HL-60 (cell line): ENCODE measurements around the gene SUPT3H.

Source experiments
- DNase-seq, 2 experiments: peaks; one replicate each; pipeline ENCODE4 v3.0.0-alpha.2; 2010 to 2020; ENCODE audit warnings: low read depth in 1 of 2, low spot score in 1 of 2
- H3K27ac ChIP-seq: fragments of 250-450 bp; sonication (Bioruptor Pico); replicated peaks from 2 replicates; pipeline ENCODE4 v1.5.1; 2020; ENCODE audit warnings: mild to moderate bottlenecking, moderate library complexity
- H3K27me3 ChIP-seq: fragments of 250-450 bp; sonication (Bioruptor Pico); 2 replicates; pipeline ENCODE4 v1.5.1; 2021; ENCODE audit warnings: mild to moderate bottlenecking, moderate library complexity; ENCODE audit not compliant: insufficient read depth, poor library complexity, severe bottlenecking
- H3K4me3 ChIP-seq: replicated peaks from 2 replicates; pipeline ENCODE4 v1.5.1; 2011; ENCODE audit warnings: mild to moderate bottlenecking, control low read depth, low read length; ENCODE audit not compliant: insufficient read depth
- GABPA ChIP-seq: IDR thresholded peaks from 2 replicates; pipeline ENCODE4 v1.6.1; 2012; ENCODE audit warnings: low read depth
- POLR2AphosphoS5 ChIP-seq: IDR thresholded peaks from 2 replicates; pipeline ENCODE4 v1.6.1; 2012; ENCODE audit warnings: low read depth
- SPI1 ChIP-seq: IDR thresholded peaks from 2 replicates; pipeline ENCODE4 v1.6.1; 2012; ENCODE audit warnings: low read depth, mild to moderate bottlenecking, borderline replicate concordance
- TF ChIP-seq, protein P1 (sequence below): IDR thresholded peaks from one replicate; pipeline ENCODE4 v1.5.1; 2011; ENCODE audit warnings: low read length, control low read depth, inconsistent platforms; ENCODE audit not compliant: insufficient read depth
- TF ChIP-seq, protein P2 (sequence below): IDR thresholded peaks from 2 replicates; pipeline ENCODE4 v1.6.1; 2012; ENCODE audit warnings: low read depth; ENCODE audit not compliant: insufficient replicate concordance

SUPT3H gene

DNA sequence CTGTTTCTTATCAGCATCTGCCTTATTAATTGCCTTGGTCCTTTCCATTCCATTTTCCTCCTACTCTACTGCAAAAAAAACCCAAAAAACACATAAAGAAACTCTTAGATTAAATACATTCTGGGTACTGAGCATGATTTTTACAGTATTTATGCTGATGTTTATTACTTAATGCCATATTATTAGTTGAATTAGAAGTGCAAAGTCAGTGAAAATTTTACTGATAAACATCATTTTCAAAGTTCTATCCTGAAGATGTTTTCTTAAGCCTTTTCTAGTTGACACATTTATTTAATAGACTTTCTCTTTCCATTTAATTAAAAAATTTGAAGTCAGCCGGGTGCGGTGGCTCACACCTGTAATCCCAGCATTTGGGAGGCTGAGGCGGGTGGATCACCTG lies 285.6 kb downstream of the SUPT3H start:
- TF ChIP-seq GABPA (no peak), POLR2AphosphoS5 (no peak), SPI1 (no peak)
- TF ChIP-seq, protein P1, sequence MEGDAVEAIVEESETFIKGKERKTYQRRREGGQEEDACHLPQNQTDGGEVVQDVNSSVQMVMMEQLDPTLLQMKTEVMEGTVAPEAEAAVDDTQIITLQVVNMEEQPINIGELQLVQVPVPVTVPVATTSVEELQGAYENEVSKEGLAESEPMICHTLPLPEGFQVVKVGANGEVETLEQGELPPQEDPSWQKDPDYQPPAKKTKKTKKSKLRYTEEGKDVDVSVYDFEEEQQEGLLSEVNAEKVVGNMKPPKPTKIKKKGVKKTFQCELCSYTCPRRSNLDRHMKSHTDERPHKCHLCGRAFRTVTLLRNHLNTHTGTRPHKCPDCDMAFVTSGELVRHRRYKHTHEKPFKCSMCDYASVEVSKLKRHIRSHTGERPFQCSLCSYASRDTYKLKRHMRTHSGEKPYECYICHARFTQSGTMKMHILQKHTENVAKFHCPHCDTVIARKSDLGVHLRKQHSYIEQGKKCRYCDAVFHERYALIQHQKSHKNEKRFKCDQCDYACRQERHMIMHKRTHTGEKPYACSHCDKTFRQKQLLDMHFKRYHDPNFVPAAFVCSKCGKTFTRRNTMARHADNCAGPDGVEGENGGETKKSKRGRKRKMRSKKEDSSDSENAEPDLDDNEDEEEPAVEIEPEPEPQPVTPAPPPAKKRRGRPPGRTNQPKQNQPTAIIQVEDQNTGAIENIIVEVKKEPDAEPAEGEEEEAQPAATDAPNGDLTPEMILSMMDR = no peak
- TF ChIP-seq, protein P2, sequence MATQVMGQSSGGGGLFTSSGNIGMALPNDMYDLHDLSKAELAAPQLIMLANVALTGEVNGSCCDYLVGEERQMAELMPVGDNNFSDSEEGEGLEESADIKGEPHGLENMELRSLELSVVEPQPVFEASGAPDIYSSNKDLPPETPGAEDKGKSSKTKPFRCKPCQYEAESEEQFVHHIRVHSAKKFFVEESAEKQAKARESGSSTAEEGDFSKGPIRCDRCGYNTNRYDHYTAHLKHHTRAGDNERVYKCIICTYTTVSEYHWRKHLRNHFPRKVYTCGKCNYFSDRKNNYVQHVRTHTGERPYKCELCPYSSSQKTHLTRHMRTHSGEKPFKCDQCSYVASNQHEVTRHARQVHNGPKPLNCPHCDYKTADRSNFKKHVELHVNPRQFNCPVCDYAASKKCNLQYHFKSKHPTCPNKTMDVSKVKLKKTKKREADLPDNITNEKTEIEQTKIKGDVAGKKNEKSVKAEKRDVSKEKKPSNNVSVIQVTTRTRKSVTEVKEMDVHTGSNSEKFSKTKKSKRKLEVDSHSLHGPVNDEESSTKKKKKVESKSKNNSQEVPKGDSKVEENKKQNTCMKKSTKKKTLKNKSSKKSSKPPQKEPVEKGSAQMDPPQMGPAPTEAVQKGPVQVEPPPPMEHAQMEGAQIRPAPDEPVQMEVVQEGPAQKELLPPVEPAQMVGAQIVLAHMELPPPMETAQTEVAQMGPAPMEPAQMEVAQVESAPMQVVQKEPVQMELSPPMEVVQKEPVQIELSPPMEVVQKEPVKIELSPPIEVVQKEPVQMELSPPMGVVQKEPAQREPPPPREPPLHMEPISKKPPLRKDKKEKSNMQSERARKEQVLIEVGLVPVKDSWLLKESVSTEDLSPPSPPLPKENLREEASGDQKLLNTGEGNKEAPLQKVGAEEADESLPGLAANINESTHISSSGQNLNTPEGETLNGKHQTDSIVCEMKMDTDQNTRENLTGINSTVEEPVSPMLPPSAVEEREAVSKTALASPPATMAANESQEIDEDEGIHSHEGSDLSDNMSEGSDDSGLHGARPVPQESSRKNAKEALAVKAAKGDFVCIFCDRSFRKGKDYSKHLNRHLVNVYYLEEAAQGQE = no peak
- DNase-seq = no peak
- Histone ChIP-seq H3K27ac (no peak overlapping the region), H3K4me3 (no peak overlapping the region), H3K27me3 (no peaks in the 10 kb centered on the region)

DNA sequence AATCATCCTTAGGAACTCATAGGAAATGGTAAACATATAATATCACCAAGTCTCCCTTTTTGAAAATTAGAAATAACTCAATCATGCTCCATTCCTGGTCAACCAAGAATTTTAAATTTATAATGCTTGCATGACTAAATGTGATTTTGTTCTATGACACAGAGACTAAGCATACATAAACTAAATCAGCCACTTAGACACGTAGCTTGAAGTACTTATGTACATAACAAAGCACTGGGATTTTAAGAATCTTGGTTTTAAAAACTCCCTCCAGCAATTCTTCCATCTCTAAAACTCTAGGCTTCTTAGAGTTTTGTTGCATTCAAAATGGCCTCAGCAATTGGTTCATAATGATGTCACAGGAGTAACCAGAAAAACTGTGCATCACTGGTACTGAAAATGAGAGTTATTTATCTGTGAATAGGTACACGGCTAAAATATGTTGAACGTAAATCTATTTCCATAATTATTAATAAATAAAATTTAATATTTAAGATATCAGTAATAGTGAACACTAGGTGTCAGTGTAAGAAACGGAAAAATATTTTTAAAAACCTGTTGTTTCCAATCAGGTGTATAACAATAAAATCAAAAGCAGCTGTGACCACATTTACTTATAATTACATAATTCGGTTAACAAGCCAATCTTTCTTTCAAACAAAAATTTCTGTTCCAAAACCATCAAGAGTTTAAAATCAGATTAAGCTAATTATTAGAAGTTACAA lies 291.2 kb downstream of the SUPT3H start:
- TF ChIP-seq POLR2AphosphoS5 = no peak
- TF ChIP-seq GABPA = no peak
- TF ChIP-seq, protein P1 = no peak
- H3K27ac ChIP-seq = no peak overlapping the region
- no peaks in the 10 kb centered on the region for H3K27me3 ChIP-seq
- no peak for DNase-seq
- no peak overlapping the region for H3K4me3 ChIP-seq

DNA sequence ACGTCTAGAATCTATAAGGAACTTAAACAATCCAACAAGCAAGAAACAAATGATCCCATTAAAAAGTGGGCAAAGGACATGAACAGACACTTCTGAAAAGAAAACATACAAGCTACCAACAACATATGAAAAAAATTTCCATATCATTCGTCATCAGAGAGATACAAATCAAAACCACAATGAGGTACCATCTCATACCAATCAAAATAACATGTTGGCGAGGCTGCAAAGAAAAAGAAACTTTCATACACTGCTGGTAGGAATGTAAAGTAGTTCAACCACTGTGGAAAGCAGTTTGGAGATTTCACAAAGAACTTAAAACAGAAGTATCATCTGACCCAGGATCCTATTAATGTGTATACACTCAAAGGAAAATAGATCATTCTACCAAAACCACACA lies 293.5 kb downstream of the SUPT3H start:
- Histone ChIP-seq H3K27me3 (no peaks in the 10 kb centered on the region), H3K27ac (no peak overlapping the region), H3K4me3 (no peak overlapping the region)
- no peak for DNase-seq
- TF ChIP-seq GABPA (no peak), POLR2AphosphoS5 (no peak)
- TF ChIP-seq, protein P2 = no peak

DNA sequence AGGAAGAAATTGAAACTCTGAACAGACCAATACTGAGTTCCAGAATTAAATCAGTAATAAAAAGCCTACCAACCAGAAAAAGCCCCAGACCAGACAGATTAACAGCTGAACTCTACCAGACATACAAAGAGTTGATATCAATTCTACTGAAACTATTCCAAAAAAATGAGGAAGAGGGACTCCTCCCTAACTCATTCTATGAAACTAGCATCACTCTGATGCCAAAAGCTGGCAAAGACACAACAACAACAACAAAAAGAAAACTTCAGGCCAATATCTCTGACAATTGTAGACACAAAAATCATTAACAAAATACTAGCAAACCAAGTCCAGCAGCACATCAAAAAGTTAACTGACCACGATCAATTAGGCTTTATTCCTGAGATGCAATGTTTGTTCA lies 295.6 kb downstream of the SUPT3H start:
- TF ChIP-seq GABPA (no peak), POLR2AphosphoS5 (no peak)
- no peak for DNase-seq
- H3K4me3 ChIP-seq = no peak overlapping the region

DNA sequence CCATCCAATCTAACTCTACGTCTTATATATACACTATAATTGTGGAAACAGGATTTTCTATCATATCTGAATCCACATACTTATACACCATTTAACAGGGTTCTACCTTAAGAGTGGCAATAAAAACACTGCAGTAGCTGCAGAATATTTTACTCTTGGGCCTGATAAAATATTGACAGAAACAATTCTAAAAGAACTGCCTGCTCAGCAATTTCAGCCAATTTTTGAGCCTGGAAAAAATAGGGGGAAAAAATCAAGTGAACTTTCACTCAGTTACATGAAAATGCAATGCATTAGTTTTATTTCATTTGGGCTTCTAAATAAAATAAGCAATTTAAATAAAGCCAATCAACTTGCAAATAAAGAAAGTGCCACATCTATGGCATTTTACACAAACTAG lies 296.1 kb downstream of the SUPT3H start:
- TF ChIP-seq, protein P2 = no peak
- no peak for TF ChIP-seq SPI1
- TF ChIP-seq POLR2AphosphoS5 = no peak
- TF ChIP-seq, protein P1 = no peak
- no peak for TF ChIP-seq GABPA
- no peak overlapping the region for H3K27ac ChIP-seq
- DNase-seq = no peak
- H3K27me3 ChIP-seq = no peaks in the 10 kb centered on the region
- no peak overlapping the region for H3K4me3 ChIP-seq

More for the DNA sequence above, 295.6 kb downstream of the SUPT3H start:
- H3K27ac ChIP-seq = no peak overlapping the region
- no peaks in the 10 kb centered on the region for H3K27me3 ChIP-seq
